Measurements from ENCODE around the gene PIK3R3.

DNA sequence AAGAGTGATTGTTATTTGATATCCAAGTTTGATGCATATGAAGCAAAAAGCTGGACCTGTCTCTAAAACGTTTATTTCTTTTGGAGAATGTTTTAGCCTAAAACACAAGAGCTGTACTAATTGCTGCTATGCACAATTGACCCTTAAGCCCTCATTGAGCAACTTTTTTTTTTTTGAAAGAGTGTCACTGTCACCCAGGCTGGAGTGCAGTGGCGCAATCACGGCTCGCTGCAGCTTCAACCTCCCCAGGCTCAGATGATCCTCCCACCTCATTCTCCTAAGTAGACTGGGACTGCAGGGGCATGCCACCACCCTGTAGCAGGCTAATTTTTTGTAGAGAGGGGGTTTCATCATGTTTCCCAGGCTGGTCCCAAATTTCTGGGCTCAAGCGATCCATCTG, 129.1 kb downstream of the PIK3R3 start:
- TF ChIP-seq CTCF (IDR thresholded peaks at IDR 0.05) = no peak
- no peak for TF ChIP-seq POLR2AphosphoS5 (IDR thresholded peaks at IDR 0.05)
